Measurements from ENCODE around the gene RAD51AP1. TPM values are rescaled to one million over a fixed set of nuclear protein-coding genes. Genes with fewer than 3 reads are reported as not detected.

RAD51AP1 gene, protein sequence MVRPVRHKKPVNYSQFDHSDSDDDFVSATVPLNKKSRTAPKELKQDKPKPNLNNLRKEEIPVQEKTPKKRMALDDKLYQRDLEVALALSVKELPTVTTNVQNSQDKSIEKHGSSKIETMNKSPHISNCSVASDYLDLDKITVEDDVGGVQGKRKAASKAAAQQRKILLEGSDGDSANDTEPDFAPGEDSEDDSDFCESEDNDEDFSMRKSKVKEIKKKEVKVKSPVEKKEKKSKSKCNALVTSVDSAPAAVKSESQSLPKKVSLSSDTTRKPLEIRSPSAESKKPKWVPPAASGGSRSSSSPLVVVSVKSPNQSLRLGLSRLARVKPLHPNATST
- total RNA-seq, result 10 to 100 TPM in 1 of 4 donors, 1 to 10 TPM in 2, under 1 TPM in 1; 0.67 to 10.2 (median 3.1) TPM

DNA sequence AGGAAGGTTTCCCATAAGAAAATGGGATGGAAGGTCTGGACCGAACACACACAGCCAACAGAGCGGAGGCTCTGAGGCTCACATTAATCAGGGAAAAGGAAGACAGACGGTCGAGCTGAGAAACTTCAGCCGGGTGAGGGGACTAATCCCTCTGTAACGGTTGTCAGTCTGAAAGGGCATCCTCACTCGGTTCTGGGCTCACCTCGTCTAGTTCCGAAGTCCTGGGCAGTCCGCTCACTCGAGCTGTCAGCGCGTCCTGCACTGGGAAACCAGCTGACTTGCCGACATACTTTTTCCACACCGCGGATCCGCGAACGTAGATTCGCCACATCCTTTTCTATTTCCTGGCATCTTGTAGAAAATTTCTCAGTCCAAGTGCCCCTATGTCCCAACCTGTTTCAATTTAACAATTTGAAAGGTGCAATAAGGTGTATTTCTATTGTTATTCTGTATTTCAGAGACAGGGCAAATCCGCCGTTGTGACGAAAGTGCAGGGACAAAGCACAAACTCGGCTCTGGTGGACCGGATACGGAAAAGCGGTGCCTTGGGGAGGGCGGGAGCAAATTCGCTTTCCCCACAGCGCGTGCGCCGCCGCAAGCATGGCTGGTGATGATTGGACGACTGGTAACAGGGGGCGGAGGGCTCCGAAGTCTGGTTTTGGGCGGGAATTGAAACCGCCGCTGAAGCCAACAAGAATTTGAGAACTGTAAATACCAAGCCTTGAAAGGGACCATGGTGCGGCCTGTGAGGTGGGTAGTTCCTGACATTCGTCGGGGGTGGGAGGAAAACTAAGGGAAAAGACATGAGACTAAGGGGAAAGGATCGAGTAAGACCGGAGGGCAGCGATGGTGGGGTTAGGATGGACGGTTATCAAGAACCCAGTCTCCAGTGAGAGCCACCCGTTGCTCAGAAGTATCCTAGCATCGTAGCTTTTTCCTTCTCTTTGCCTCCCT is at the start of gene RAD51AP1:
Gene RAD51AP1 (plus strand): TSS at position 684 of the 954 bp plus-strand sequence. CDS start 50 bp downstream, at position 734.
- Histone ChIP-seq H3K27ac (peak within 1 kb of the TSS; percentile 95 to 98 (median 98)), H3K4me3 (replicated peaks in 1 of 3) (peak within 1 kb of the TSS in 2 of 3 donors; percentile 60 to 90), H3K9me3 (no peaks in the 10 kb centered on the region), H3K36me3 (peaks cover 0 to 6% of the 10 kb centered on the region in 2 donors), H3K27me3 (no peaks in the 10 kb centered on the region), H3K4me1 (peaks cover 8 to 16% of the 10 kb centered on the region in 2 donors)
- TF ChIP-seq, protein P1, sequence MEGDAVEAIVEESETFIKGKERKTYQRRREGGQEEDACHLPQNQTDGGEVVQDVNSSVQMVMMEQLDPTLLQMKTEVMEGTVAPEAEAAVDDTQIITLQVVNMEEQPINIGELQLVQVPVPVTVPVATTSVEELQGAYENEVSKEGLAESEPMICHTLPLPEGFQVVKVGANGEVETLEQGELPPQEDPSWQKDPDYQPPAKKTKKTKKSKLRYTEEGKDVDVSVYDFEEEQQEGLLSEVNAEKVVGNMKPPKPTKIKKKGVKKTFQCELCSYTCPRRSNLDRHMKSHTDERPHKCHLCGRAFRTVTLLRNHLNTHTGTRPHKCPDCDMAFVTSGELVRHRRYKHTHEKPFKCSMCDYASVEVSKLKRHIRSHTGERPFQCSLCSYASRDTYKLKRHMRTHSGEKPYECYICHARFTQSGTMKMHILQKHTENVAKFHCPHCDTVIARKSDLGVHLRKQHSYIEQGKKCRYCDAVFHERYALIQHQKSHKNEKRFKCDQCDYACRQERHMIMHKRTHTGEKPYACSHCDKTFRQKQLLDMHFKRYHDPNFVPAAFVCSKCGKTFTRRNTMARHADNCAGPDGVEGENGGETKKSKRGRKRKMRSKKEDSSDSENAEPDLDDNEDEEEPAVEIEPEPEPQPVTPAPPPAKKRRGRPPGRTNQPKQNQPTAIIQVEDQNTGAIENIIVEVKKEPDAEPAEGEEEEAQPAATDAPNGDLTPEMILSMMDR (IDR thresholded peaks at IDR 0.05), result no peak
- TF ChIP-seq POLR2A (IDR thresholded peaks at IDR 0.05), result peak in 1 of 2 donors; percentile 47
- DNase-seq, result peak; percentile 91 to 94
- intact Hi-C loops (cut with DNase I), result no loop called here
- 1% methylated on average over 49 of the region's 49 CpGs for WGBS, 2 donors

DNA sequence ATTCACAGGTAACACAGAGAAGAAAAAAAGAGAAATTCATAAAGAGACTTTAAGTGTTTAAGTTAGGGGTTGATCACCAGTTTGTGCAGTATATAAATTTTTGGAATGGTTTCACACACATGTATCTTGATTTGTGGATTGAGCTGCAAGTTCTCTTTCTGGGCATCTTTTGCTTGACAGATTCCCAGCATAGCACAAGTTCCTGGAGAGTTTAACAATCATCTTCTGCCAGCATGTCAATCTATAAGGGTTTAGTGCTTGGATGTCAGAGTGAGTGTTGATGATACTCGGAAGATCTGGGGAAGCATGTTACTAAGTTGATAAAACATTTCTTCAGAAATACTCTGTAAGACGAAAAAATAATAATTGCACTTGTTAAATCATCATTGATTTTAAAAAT is 49.1 kb upstream of the RAD51AP1 start:
- Histone ChIP-seq H3K27ac (no peak overlapping the region), H3K4me1 (no peaks in the 10 kb centered on the region), H3K9me3 (no peaks in the 10 kb centered on the region), H3K36me3 (peaks cover 15 to 19% of the 10 kb centered on the region in 2 donors), H3K4me3 (replicated peaks in 1 of 3) (no peak overlapping the region), H3K27me3 (no peaks in the 10 kb centered on the region)
- DNase-seq, result no peak
- 96 to 97% methylated on average over 2 of the region's 2 CpGs for WGBS, 2 donors
- TF ChIP-seq, protein P1 (IDR thresholded peaks at IDR 0.05), result no peak
- no peak for TF ChIP-seq POLR2A (IDR thresholded peaks at IDR 0.05)
- intact Hi-C loops (cut with DNase I), result no loop called here

DNA sequence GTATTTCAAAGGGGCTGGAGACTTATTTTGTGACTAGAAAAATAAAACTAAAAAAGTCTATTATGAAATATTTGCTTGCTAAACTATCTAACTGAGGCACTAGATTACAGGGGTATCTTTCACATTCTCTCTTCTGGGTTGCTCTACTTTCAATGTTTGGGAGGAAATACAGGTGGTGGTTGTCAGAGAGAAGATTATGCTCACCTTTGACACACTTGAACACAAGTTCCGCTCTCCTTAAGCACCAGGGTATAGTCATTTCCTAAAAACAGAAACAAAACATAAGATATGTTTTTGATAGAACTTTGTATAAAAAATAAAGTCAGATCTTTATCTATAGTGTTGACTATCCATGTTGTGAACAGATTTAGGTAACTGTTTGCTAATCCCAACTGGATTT is 47.7 kb upstream of the RAD51AP1 start:
- DNase-seq, result no peak
- Histone ChIP-seq H3K4me3 (replicated peaks in 1 of 3) (no peak overlapping the region), H3K4me1 (no peaks in the 10 kb centered on the region), H3K9me3 (no peaks in the 10 kb centered on the region), H3K27me3 (no peaks in the 10 kb centered on the region), H3K36me3 (peaks cover 15 to 19% of the 10 kb centered on the region in 2 donors), H3K27ac (no peak overlapping the region)
- intact Hi-C loops (cut with DNase I), result no loop called here
- WGBS, 2 donors, result 94 to 98% methylated on average over 1 of the region's 1 CpG
- no peak for TF ChIP-seq POLR2A (IDR thresholded peaks at IDR 0.05)
- TF ChIP-seq, protein P1 (IDR thresholded peaks at IDR 0.05), result no peak

DNA sequence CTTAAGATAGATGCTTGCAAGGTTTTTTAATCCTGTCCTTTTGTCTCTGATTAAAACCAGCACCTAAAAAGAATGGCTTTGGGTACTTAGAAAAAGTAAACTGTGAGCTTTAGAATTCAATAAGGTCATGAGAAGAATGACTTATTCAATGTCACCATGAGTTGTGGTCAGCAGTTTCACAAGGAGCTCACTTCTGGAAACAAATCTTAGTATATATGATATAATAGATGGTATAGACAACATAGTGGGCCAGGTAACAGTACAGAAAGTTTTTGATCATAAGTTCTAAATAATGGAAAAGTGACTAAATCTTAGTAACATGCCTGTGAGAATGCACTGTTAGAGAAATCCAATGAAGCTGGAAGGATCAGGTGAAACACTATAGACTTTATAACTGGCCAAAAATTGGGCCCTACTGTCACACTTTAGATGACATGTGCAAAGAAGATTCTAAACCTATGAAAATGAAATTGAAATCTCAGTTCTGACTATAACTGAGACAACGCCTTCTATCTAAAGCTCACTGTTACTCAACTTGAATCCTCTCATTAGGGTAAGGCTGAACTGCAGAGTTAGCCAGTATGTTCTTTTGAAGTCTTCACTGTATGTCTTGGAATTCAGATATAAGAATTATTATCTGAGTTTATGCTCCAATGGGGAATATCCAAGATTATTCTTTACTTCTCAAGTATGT is 42.4 kb upstream of the RAD51AP1 start:
- TF ChIP-seq, protein P1 (IDR thresholded peaks at IDR 0.05), result no peak
- no peak for TF ChIP-seq POLR2A (IDR thresholded peaks at IDR 0.05)
- intact Hi-C loops (cut with DNase I), result no loop called here
- 90 to 94% methylated on average over 1 of the region's 1 CpG for WGBS, 2 donors
- DNase-seq, result no peak
- H3K36me3 ChIP-seq, result peaks cover 15 to 22% of the 10 kb centered on the region in 2 donors
- H3K4me3 ChIP-seq (replicated peaks in 1 of 3), result no peak overlapping the region
- no peaks in the 10 kb centered on the region for H3K27me3 ChIP-seq
- H3K27ac ChIP-seq, result no peak overlapping the region
- H3K9me3 ChIP-seq, result no peaks in the 10 kb centered on the region
- no peaks in the 10 kb centered on the region for H3K4me1 ChIP-seq
